GDM1 (cell line): Measurements from ENCODE around the gene FRAS1.

Experiments
- DNase-seq: peaks from one replicate; lab custom pipeline; 2025; lab: John Stamatoyannopoulos, UW

Gene FRAS1

GRCh38 chr4:78585633-78586032, 528.5 kb downstream of the FRAS1 start:
- DNase-seq, result no peak

DNA sequence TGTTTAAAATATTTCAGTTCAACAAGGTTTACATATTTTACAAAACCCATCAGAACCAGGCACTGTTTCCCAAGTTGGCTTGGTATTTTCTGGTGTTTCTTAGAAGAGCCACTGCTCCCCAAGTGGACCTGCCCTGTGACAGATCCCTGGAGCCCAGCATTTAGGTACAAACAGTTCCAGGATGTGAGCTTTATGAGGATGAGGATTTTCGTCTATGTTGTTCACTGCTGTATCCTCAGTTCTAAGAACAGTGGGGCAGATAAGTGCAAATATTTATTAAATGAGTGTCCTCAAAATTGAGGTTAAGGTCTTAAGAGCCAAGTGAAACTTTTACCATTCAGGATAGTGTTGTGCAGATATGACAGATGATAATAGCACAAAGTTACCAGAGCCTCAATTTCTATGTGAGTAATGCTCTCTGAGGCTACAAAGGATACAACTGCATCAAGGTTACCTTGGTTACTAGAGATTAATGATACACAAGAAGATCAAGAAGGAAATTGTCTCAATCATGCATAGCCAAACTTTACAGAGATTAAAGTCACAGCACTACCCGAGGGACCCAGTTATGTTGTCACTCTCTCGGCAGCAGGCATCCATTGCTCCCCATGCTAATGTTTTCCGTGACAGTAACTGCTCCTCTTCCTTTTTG, 531.9 kb downstream of the FRAS1 start:
- no peak for DNase-seq

DNA sequence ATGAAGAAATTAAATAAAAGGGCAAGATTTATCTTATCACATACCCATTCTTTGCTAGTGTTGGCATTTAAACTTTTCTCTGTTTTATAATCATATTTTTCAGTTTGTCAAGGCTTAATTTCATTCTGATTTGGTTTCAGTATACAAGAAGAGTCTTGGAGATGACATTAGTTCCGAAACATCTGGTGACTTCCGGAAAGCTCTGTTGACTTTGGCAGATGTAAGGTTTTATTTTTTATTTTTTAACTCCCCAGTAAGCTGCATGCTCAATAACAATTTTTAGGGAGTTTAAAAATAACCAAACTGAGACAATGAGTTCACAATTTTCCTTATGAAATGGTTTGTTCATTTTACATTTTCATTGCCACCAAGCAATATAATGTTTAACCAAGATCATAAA, 534.3 kb downstream of the FRAS1 start:
- DNase-seq, result no peak

- DNase-seq, result no peak
Observed at GRCh38 chr4:78592088-78592783, 535.1 kb downstream of the FRAS1 start.
